Germinal center (tissue), 1 donor: ENCODE measurements around the gene GRID2.
"Not testable (repeated sequence)": the region's sequence is repeated elsewhere in the genome, so short reads cannot be mapped to it uniquely, and the experiment has no call there.

Experiments used
- DNase-seq: peaks from one replicate; pipeline ENCODE4 v3.0.0; 2012; ENCODE audit warnings: mixed read lengths, low spot score

Gene GRID2

GRCh38 chr4:92438722-92439121 is 135.0 kb downstream of the GRID2 start:
- not testable (repeated sequence) for DNase-seq

- not testable (repeated sequence) for DNase-seq
These were observed 138.4 kb downstream of the GRID2 start for GRCh38 chr4:92442131-92442530.

GRCh38 chr4:92444143-92444843 is 140.5 kb downstream of the GRID2 start:
- DNase-seq: not testable (repeated sequence)

- DNase-seq: no peak
These were observed 141.4 kb downstream of the GRID2 start for GRCh38 chr4:92445127-92445526.

- no peak for DNase-seq
These were observed 143.6 kb downstream of the GRID2 start for GRCh38 chr4:92447255-92447905.

- not testable (repeated sequence) for DNase-seq
These were observed 144.4 kb downstream of the GRID2 start for GRCh38 chr4:92448176-92448575.

- no peak for DNase-seq
These were observed 146.9 kb downstream of the GRID2 start for GRCh38 chr4:92450694-92451093.

GRCh38 chr4:92451782-92452181 is 148.0 kb downstream of the GRID2 start:
- no peak for DNase-seq

GRCh38 chr4:92452383-92452782 is 148.6 kb downstream of the GRID2 start:
- DNase-seq: not testable (repeated sequence)

- DNase-seq: no peak
These were observed 151.6 kb downstream of the GRID2 start for GRCh38 chr4:92455329-92455839.

- no peak for DNase-seq
These were observed 152.2 kb downstream of the GRID2 start for GRCh38 chr4:92455951-92456350.

GRCh38 chr4:92461732-92462131 is 158.0 kb downstream of the GRID2 start:
- no peak for DNase-seq

- DNase-seq: no peak
These were observed 173.5 kb downstream of the GRID2 start for GRCh38 chr4:92477298-92477697.

GRCh38 chr4:92483341-92483740 is 179.6 kb downstream of the GRID2 start:
- DNase-seq: no peak

GRCh38 chr4:92488496-92488895 is 184.7 kb downstream of the GRID2 start:
- no peak for DNase-seq

- DNase-seq: no peak
These were observed 193.4 kb downstream of the GRID2 start for GRCh38 chr4:92497141-92497540.

GRCh38 chr4:92501456-92501855 is 197.7 kb downstream of the GRID2 start:
- no peak for DNase-seq

GRCh38 chr4:92506933-92507332 is 203.2 kb downstream of the GRID2 start:
- DNase-seq: no peak

- no peak for DNase-seq
These were observed 210.9 kb downstream of the GRID2 start for GRCh38 chr4:92514627-92515026.

- no peak for DNase-seq
These were observed 212.7 kb downstream of the GRID2 start for GRCh38 chr4:92516450-92516849.

GRCh38 chr4:92519727-92520126 is 216.0 kb downstream of the GRID2 start:
- no peak for DNase-seq

GRCh38 chr4:92520563-92520962 is 216.8 kb downstream of the GRID2 start:
- DNase-seq: no peak

GRCh38 chr4:92521941-92522340 is 218.2 kb downstream of the GRID2 start:
- no peak for DNase-seq

GRCh38 chr4:92522356-92522755 is 218.6 kb downstream of the GRID2 start:
- DNase-seq: no peak
